ENCODE results near the gene ALPG.
"Not testable (repeated sequence)": the region's sequence is repeated elsewhere in the genome, so short reads cannot be mapped to it uniquely, and the experiment has no call there.

DNA sequence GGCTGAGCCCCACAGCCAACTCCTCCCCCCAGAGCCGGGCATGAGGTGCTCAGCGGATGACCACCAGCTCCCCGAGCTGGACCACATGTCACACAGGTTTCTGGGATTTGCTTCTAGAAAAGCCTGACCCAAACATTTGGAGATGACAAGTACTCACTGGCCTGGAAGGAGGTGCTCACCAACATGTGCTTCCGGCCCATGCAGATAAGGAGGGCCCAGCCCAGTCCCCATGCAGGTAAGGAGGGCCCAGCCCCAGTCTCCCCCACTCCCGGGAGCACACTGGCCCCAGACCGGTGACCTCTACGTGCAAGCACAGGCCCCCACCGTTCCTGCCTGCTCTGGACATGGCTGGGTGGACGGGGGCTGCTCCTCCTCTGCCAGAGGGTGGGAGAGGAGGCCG is 35.3 kb downstream of the ALPG start:
- TF ChIP-seq, protein P1, sequence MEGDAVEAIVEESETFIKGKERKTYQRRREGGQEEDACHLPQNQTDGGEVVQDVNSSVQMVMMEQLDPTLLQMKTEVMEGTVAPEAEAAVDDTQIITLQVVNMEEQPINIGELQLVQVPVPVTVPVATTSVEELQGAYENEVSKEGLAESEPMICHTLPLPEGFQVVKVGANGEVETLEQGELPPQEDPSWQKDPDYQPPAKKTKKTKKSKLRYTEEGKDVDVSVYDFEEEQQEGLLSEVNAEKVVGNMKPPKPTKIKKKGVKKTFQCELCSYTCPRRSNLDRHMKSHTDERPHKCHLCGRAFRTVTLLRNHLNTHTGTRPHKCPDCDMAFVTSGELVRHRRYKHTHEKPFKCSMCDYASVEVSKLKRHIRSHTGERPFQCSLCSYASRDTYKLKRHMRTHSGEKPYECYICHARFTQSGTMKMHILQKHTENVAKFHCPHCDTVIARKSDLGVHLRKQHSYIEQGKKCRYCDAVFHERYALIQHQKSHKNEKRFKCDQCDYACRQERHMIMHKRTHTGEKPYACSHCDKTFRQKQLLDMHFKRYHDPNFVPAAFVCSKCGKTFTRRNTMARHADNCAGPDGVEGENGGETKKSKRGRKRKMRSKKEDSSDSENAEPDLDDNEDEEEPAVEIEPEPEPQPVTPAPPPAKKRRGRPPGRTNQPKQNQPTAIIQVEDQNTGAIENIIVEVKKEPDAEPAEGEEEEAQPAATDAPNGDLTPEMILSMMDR (IDR thresholded peaks at IDR 0.05) = not testable (repeated sequence)
- TF ChIP-seq, protein P2, sequence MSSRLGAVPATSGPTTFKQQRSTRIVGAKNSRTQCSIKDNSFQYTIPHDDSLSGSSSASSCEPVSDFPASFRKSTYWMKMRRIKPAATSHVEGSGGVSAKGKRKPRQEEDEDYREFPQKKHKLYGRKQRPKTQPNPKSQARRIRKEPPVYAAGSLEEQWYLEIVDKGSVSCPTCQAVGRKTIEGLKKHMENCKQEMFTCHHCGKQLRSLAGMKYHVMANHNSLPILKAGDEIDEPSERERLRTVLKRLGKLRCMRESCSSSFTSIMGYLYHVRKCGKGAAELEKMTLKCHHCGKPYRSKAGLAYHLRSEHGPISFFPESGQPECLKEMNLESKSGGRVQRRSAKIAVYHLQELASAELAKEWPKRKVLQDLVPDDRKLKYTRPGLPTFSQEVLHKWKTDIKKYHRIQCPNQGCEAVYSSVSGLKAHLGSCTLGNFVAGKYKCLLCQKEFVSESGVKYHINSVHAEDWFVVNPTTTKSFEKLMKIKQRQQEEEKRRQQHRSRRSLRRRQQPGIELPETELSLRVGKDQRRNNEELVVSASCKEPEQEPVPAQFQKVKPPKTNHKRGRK (CRISPR knock-in tag; IDR thresholded peaks at IDR 0.05; ENCODE audit: borderline replicate concordance) = not testable (repeated sequence)
- TF ChIP-seq KAT7 (CRISPR knock-in tag; IDR thresholded peaks at IDR 0.05; ENCODE audit: borderline replicate concordance); FOXP4 (CRISPR knock-in tag; IDR thresholded peaks at IDR 0.05); MYBL2 (CRISPR knock-in tag; IDR thresholded peaks at IDR 0.05); ZNF121 (CRISPR knock-in tag; IDR thresholded peaks at IDR 0.05); CREM (CRISPR knock-in tag; IDR thresholded peaks at IDR 0.05); ATF3 (CRISPR knock-in tag; conservative IDR thresholded peaks at IDR 0.05); CREB1 (CRISPR knock-in tag; IDR thresholded peaks at IDR 0.05); ZNF423 (CRISPR knock-in tag; IDR thresholded peaks at IDR 0.05); MLX (CRISPR knock-in tag; IDR thresholded peaks at IDR 0.05); RELA (CRISPR knock-in tag; IDR thresholded peaks at IDR 0.05; ENCODE audit: borderline replicate concordance): not testable (repeated sequence)

Data from WTC11 (cell line).